ENCODE results near the gene GLI3. TPM values are rescaled to one million over a fixed set of nuclear protein-coding genes. Genes with fewer than 3 reads are reported as not detected.

GLI3 gene
- total and polyA plus RNA-seq, 2 of the 4 experiments (the other 2 are of a cell fraction): 1.3 to 3.9 TPM

DNA sequence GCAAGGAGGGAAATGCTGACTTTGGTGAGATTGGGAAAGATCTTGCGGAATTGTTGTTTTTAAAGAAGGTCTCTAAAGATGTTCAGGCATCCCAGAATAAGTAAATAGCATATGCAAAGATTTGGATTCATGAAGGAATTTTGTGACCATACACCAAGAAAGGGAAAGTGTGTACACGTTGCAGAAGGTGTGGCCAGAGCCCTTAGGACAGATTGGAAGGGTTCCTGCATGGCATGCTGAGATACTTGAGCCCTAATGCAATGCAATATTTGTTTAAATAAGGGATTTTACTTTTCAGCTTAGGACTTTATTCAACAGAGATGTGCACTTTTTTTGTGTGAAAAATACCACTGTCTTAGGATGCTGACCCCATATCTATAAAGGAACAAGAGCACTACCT is 314.6 kb downstream of the GLI3 start:
- Histone ChIP-seq H4K20me1 (ENCODE audit: insufficient read depth, low read length) (no peaks in the 10 kb centered on the region), H2BK20ac (ENCODE audit: low read depth, low read length) (peak overlapping the region; percentile 7; the same call in 1 of the 2 replicates), H3K79me1 (ENCODE audit: low read depth in 1 of 2, low read length in 2 of 2) (peaks cover 6 to 15% of the 10 kb centered on the region in 2 experiments; a peak in 2 of 4 replicates), H3K23ac (ENCODE audit: low read depth, low read length) (no peak overlapping the region), H3K18ac (ENCODE audit: low read depth, low read length) (no peak overlapping the region), H2AK5ac (ENCODE audit: low read depth, low read length) (no peak overlapping the region), H3K4ac (ENCODE audit: low read depth, low read length) (peak overlapping the region; percentile 3; the same call in 1 of the 2 replicates), H4K5ac (ENCODE audit: low read depth, low read length) (no peak overlapping the region), H3K9me3 (ENCODE audit: control insufficient read depth, insufficient read depth, low read length) (no peaks in the 10 kb centered on the region), H2AK9ac (replicated peaks; ENCODE audit: low read depth, low read length, poor library complexity) (no peak overlapping the region), H3K56ac (ENCODE audit: extremely low read depth, insufficient read depth, low read length) (no peak overlapping the region), H2BK5ac (ENCODE audit: low read depth, low read length, poor library complexity, severe bottlenecking) (no peak overlapping the region), H4K8ac (ENCODE audit: low read depth in 2 of 2, low read length in 2 of 2) (no peak overlapping the region), H3K4me3 (ENCODE audit: insufficient read depth, low read depth, low read length) (no peak overlapping the region), H3K9ac (ENCODE audit: low read depth, low read length) (no peak overlapping the region), H2BK15ac (ENCODE audit: low read depth, low read length) (peak overlapping the region; percentile 8; the same call in 1 of the 3 replicates), H4K91ac (ENCODE audit: insufficient read depth, low read depth, low read length) (no peak overlapping the region), H2BK120ac (ENCODE audit: low read depth, low read length) (peak overlapping the region; percentile 30), H3K27me3 (ENCODE audit: control insufficient read depth, insufficient read depth, low read length) (no peaks in the 10 kb centered on the region), H3K36me3 (ENCODE audit: control insufficient read depth, insufficient read depth, low read length) (no peaks in the 10 kb centered on the region), H3K4me1 (ENCODE audit: control insufficient read depth, insufficient read depth, low read length) (peaks cover 14% of the 10 kb centered on the region), H3K14ac (replicated peaks; ENCODE audit: low read depth, low read length) (no peak overlapping the region), H3K4me2 (ENCODE audit: low read depth, low read length) (no peak overlapping the region), H3K27ac (ENCODE audit: insufficient read depth, low read length) (no peak overlapping the region), H2AFZ (replicated peaks; ENCODE audit: low read length, poor library complexity) (no peak overlapping the region), H3K9me1 (ENCODE audit: insufficient read depth, low read length) (peaks cover 11% of the 10 kb centered on the region)
- WGBS, 2 experiments (ENCODE audit: extremely low coverage in 2 of 2, insufficient read length in 1 of 2): no CpG with 5 or more reads among the region's 2 CpGs
- dilution Hi-C loops (cut with HindIII; ENCODE audit: low sequenced_read_pairs, unreplicated experiment) (no loop called here), in situ Hi-C loops (cut with MboI; ENCODE audit: low sequenced_read_pairs) (no loop called here), intact Hi-C loops (cut with micrococcal nuclease) (no loop called here)
- ChIA-PET CTCF (interaction anchor here (0.7 to 1.6 kb wide), 2 partner anchors 18 to 869 kb away, joined by 3 to 7 read pairs; no protein-coding TSS in a partner anchor), POLR2A (ENCODE audit: unreplicated experiment) (interaction anchor here (0.6 kb wide), 1 partner anchor 18 kb away, joined by 3 read pairs; no protein-coding TSS in a partner anchor)
- ATAC-seq (ENCODE audit: low read depth) (no peak), DNase-seq (no peak)
- no peak for TF ChIP-seq RAD21 (IDR thresholded peaks at IDR 0.05; ENCODE audit: low read length)
- no TSS peak for BruUV-seq (replicated peaks)

Measured in IMR-90 (cell line).